Body of pancreas (tissue), 4 donors: ENCODE results near the gene ST8SIA3.

ENCODE experiments used
- CTCF ChIP-seq, 7 experiments: fragments of 450-650 bp in 4 of 7; fragments of 200-600 bp in 3 of 7; sonication (generic) in 3 of 7; IDR thresholded peaks; one replicate each; pipeline ENCODE4 v1.5.1; 2016 to 2019; ENCODE audit warnings: antibody characterized with exemption in 7 of 7
- POLR2A ChIP-seq, 3 donors: fragments of 450-650 bp; IDR thresholded peaks; one replicate each; pipeline ENCODE4 v1.6.1; 2016; ENCODE audit warnings: antibody characterized with exemption in 3 of 3, mild to moderate bottlenecking in 2 of 3

- TF ChIP-seq CTCF (IDR thresholded peaks at IDR 0.05) (no peak), POLR2A (IDR thresholded peaks at IDR 0.05) (peak in 1 of 3 donors; percentile 39)
These were observed 981 bp downstream of the ST8SIA3 start for GRCh38 chr18:57353137-57353939.
